ENCODE results near the gene FHIT. TPM values are rescaled to one million over a fixed set of nuclear protein-coding genes. Genes with fewer than 3 reads are reported as not detected.

Gene FHIT
- total RNA-seq, 1 donor from 2014 or later = 23.8 TPM

- Mint-ChIP-seq H3K4me3 (no peak overlapping the region), H3K27me3 (no peaks in the 10 kb centered on the region), H3K9me3 (peaks cover 11% of the 10 kb centered on the region), H3K4me1 (peaks cover 7% of the 10 kb centered on the region), H3K36me3 (ENCODE audit: low read depth) (no peaks in the 10 kb centered on the region), H3K27ac (no peak overlapping the region)
- no peak for DNase-seq
- intact Hi-C loops (cut with micrococcal nuclease) = no loop called here
Measured at GRCh38 chr3:60758171-60758570, 493.1 kb downstream of the FHIT start.

DNA sequence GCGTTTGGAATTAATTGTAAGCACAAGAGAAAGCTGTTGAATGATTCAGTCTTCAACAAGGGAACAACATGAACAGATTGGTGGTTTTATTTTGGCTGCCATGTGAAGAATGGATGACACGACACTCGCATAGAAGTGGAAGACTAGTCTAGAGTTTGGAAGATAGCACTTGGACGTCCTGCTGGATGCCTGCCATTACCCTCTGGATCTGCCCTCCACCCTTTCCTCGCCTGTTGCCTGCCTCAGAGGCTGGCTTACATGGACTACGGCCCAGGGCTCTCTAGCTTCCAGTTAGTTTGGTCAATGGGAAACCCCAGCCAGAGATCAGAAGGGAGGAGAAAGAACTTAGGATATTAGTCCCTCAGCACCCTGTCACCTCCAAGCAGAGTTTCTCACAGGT is 493.5 kb downstream of the FHIT start:
- Mint-ChIP-seq H3K27ac (no peak overlapping the region), H3K27me3 (no peaks in the 10 kb centered on the region), H3K4me1 (peaks cover 7% of the 10 kb centered on the region), H3K9me3 (peaks cover 11% of the 10 kb centered on the region), H3K36me3 (ENCODE audit: low read depth) (no peaks in the 10 kb centered on the region), H3K4me3 (no peak overlapping the region)
- no peak for DNase-seq
- intact Hi-C loops (cut with micrococcal nuclease) = no loop called here

DNA sequence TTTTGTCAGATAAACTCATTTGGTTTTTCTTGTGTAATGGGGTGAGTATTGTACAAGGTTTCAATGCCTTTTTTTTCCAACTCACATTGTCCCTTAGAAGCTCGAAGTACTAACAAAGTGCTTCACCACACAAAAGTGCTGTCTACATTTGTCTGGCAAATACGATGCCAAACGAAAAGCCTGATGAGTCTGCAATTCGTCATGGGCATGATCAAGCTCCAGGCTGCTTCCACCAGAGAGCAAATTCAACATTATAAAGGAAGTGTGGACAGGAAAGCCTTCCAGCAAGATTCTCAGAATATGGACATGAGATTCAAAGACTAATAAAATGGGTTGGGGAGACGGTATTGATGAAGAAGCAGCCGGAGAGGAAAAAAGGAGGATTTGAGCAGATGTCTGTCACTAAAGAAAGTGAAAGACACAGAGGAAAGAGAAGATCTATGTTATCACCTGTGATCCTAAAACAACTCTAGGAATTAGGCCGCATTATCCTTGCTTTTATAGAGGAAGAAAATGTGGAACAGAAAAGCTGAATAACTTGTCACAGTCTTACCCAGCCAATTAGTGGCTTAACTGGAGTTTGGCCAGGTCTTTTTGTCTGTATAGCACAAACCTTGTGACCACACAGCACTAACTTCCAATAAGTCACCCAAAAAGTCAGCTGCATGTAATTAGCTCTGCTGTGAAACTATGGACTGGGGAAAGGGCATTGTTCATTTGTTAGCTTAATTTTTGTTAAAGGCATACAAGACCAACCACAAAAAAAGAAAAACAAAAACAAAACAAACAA is 494.8 kb downstream of the FHIT start:
- Mint-ChIP-seq H3K27me3 (no peaks in the 10 kb centered on the region), H3K36me3 (ENCODE audit: low read depth) (no peaks in the 10 kb centered on the region)

DNA sequence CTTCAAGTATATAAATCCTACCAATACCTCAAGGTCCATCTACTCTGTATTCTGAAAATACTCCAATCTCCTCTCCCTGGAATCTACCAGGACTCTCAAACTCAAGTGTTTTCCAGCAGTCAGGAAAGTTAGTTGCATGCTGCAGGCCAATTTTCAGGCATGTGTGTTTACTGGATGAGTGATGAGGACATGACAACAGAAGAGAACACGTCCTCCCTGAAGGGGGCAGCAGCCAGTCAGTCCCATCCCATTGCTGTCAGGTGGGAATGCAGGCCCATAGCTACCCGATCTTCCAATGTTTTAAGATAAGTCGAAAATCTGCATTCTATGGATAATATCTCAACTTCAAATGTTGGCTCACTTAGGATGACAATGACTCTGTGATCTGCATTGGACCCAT is 496.2 kb downstream of the FHIT start:
- H3K36me3 Mint-ChIP-seq (ENCODE audit: low read depth) = no peaks in the 10 kb centered on the region
- H3K27me3 Mint-ChIP-seq = no peaks in the 10 kb centered on the region
- no peak for DNase-seq
- intact Hi-C loops (cut with micrococcal nuclease) = no loop called here
- H3K9me3 Mint-ChIP-seq = peaks cover 18% of the 10 kb centered on the region
- H3K4me3 Mint-ChIP-seq = no peak overlapping the region
- peaks cover 7% of the 10 kb centered on the region for H3K4me1 Mint-ChIP-seq
- no peak overlapping the region for H3K27ac Mint-ChIP-seq

More for the DNA sequence above, 494.8 kb downstream of the FHIT start:
- peaks cover 11% of the 10 kb centered on the region for H3K9me3 Mint-ChIP-seq
- H3K4me3 Mint-ChIP-seq = no peak overlapping the region
- intact Hi-C loops (cut with micrococcal nuclease) = no loop called here
- no peak for DNase-seq
- no peak overlapping the region for H3K27ac Mint-ChIP-seq
- H3K4me1 Mint-ChIP-seq = peaks cover 7% of the 10 kb centered on the region

DNA sequence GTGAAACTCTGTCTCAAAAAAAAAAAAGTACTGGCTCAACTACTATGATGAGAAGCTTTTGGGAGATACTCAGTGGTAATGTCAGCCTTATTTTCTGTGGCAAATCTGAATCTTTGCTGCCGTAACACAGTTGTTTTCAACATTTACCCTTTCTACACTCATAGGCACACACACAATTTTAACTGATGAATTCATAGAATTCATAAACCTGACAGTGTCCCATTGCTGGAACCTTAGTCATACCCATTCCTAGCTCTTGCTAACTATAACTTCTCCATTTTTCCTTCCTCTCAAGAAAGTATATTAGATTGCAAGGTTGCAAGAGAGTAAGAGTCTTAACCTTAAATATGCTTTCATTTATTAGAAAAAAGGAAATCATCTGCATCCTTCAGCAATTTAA is 496.6 kb downstream of the FHIT start:
- H3K27me3 Mint-ChIP-seq = no peaks in the 10 kb centered on the region
- no peak for DNase-seq
- intact Hi-C loops (cut with micrococcal nuclease) = no loop called here
- no peaks in the 10 kb centered on the region for H3K36me3 Mint-ChIP-seq (ENCODE audit: low read depth)
- no peak overlapping the region for H3K27ac Mint-ChIP-seq
- peaks cover 4% of the 10 kb centered on the region for H3K4me1 Mint-ChIP-seq
- peaks cover 16% of the 10 kb centered on the region for H3K9me3 Mint-ChIP-seq
- H3K4me3 Mint-ChIP-seq = no peak overlapping the region

DNA sequence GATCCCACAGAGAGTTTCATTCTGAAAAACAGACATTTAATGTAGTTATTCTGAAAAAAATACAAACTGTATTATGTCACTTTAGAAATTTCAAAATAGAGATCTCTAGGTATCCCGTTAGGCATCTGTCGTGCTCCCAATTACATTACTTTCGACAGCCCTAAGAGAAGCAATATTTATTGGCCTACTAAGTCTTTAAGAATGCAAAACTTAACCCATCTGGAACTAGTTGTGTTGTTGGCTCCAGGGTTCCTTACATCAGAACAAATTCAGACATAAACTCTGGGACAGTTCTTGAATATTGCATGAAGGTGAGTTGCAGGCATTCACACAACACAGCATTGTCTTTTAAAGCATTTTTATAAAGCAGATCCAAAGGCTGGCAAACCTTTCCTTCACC is 498.4 kb downstream of the FHIT start:
- DNase-seq = no peak
- Mint-ChIP-seq H3K9me3 (peaks cover 10% of the 10 kb centered on the region), H3K27ac (no peak overlapping the region), H3K36me3 (ENCODE audit: low read depth) (no peaks in the 10 kb centered on the region), H3K4me3 (no peak overlapping the region), H3K27me3 (no peaks in the 10 kb centered on the region), H3K4me1 (no peaks in the 10 kb centered on the region)
- intact Hi-C loops (cut with micrococcal nuclease) = no loop called here

DNA sequence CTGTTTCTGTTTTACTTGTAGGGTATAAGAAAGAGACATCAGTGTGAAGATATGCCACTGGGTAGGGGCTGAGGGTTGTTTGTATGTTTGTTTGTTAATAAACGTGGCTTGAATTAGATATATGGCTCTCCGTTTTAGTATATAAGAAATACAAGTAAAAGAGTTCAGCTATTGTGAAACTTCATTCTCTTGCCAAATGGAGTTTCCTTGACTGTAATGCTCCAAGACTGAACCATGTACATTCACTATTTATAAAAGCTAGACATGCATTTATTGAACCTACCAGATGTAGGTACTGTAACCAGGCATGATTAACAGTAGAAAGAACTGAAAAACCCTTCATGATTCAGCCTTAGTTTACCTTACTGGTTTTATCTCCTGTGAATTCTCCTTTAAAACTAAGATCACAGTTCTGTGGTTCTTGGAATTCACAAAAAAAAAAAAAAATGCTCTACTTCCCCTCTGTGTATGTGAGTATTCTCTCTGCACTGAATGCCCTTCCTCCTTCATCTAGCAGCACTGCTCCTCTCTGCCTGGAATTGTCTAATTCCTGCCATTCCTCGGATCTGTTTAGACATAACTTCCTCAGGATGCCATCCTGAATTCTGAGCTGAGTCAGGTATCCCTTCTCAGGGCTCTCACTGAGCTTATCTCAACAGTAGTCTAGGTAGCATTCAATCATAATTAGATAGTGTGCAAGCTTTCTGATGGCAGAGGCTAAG is 504.4 kb downstream of the FHIT start:
- intact Hi-C loops (cut with micrococcal nuclease) = no loop called here
- Mint-ChIP-seq H3K27me3 (no peaks in the 10 kb centered on the region), H3K9me3 (peaks cover 15% of the 10 kb centered on the region), H3K36me3 (ENCODE audit: low read depth) (no peaks in the 10 kb centered on the region), H3K4me3 (no peak overlapping the region), H3K4me1 (peaks cover 2% of the 10 kb centered on the region), H3K27ac (no peak overlapping the region)
- DNase-seq = no peak

DNA sequence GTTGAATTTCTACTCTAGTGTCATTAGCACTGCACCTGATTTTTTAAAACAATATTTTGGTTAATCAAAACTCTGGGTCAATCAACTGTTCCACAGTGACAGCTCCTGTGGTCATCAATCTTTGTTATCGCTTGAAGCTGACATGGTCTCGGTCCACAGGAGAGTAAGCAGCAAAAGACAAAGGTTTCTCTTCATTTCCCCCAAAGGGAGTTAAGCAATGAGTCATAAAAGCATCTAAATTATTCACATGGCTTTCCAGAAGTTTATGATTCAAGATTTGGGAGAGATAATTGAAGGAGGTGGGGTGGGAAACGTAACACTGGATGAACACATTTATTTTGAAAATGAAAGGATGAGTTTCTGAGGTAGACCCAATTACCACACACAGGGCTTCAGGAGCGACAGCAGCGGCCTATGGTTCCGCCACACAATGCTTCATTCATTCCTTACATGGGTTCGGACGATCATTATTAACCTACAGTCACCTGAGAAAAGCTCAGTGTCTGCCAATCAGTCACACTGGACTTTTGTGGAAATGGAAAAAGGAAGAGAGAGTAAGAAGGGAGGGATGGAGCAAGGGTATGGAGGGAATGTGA is 505.1 kb downstream of the FHIT start:
- DNase-seq = no peak
- no peaks in the 10 kb centered on the region for H3K36me3 Mint-ChIP-seq (ENCODE audit: low read depth)
- intact Hi-C loops (cut with micrococcal nuclease) = no loop called here
- no peaks in the 10 kb centered on the region for H3K27me3 Mint-ChIP-seq
- H3K4me1 Mint-ChIP-seq = peaks cover 2% of the 10 kb centered on the region
- no peak overlapping the region for H3K27ac Mint-ChIP-seq
- peaks cover 15% of the 10 kb centered on the region for H3K9me3 Mint-ChIP-seq
- H3K4me3 Mint-ChIP-seq = no peak overlapping the region

GRCh38 chr3:60743631-60744164 is 507.6 kb downstream of the FHIT start:
- DNase-seq = no peak
- H3K36me3 Mint-ChIP-seq (ENCODE audit: low read depth) = no peaks in the 10 kb centered on the region
- H3K4me1 Mint-ChIP-seq = peaks cover 2% of the 10 kb centered on the region
- H3K27ac Mint-ChIP-seq = no peak overlapping the region
- no peak overlapping the region for H3K4me3 Mint-ChIP-seq
- peaks cover 8% of the 10 kb centered on the region for H3K9me3 Mint-ChIP-seq
- no peaks in the 10 kb centered on the region for H3K27me3 Mint-ChIP-seq
- intact Hi-C loops (cut with micrococcal nuclease) = no loop called here

DNA sequence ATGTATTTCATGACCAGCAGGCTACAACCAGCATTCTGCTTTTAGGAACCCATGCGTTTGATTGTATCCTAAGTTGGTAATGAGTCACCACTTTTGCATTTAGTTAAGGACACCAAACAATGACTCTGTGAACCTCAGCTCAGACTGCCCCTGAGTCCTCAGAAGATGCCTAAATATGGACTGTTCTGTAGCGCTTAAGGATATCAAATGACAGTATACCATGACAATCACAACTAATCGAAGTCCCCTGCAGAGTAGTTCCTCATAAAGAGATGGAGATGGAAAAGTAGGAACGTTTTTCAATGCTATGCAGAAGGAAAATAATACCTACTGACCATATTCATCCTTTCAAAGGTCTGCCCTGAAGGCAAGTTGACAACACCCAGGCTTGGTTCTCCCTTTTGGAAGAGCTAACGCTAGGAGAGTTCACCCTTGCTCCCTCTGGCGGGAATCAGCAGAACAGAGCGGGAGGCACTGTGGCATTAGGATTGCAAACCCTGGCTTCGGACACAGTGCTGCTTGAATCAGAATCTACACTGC is 508.6 kb downstream of the FHIT start:
- Mint-ChIP-seq H3K9me3 (peaks cover 3% of the 10 kb centered on the region), H3K27me3 (no peaks in the 10 kb centered on the region), H3K36me3 (ENCODE audit: low read depth) (no peaks in the 10 kb centered on the region), H3K4me1 (peaks cover 2% of the 10 kb centered on the region), H3K27ac (no peak overlapping the region), H3K4me3 (no peak overlapping the region)
- DNase-seq = no peak
- intact Hi-C loops (cut with micrococcal nuclease) = no loop called here

GRCh38 chr3:60737633-60738399 is 513.4 kb downstream of the FHIT start:
- Mint-ChIP-seq H3K4me3 (no peak overlapping the region), H3K36me3 (ENCODE audit: low read depth) (no peaks in the 10 kb centered on the region), H3K27me3 (no peaks in the 10 kb centered on the region), H3K27ac (no peak overlapping the region), H3K9me3 (peaks cover 15% of the 10 kb centered on the region), H3K4me1 (no peaks in the 10 kb centered on the region)
- intact Hi-C loops (cut with micrococcal nuclease) = no loop called here
- DNase-seq = no peak

DNA sequence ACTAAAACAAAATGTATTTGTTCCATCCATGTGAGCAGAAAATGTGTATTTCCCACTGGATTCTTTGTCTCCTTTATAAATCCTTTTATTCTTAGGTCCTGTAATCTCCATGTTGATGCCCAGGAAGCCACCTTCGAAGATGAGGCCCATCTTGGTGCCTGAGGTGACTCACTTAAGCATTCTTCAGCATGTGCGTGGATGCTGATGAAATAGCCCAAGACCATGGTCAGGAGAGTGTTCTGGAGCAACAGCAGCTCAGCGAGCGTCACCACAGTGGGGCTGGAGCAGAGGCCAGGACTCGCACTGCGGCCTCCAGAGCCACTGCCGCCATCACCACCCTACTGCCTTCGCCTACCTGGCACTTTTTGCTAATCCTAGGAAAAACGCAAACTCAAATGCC is 520.9 kb downstream of the FHIT start:
- intact Hi-C loops (cut with micrococcal nuclease) = no loop called here
- H3K27me3 Mint-ChIP-seq = no peaks in the 10 kb centered on the region
- no peak overlapping the region for H3K4me3 Mint-ChIP-seq
- H3K27ac Mint-ChIP-seq = no peak overlapping the region
- no peaks in the 10 kb centered on the region for H3K36me3 Mint-ChIP-seq (ENCODE audit: low read depth)
- DNase-seq = no peak
- H3K9me3 Mint-ChIP-seq = peaks cover 13% of the 10 kb centered on the region
- no peaks in the 10 kb centered on the region for H3K4me1 Mint-ChIP-seq

- peaks cover 12% of the 10 kb centered on the region for H3K9me3 Mint-ChIP-seq
- no peak for DNase-seq
- H3K36me3 Mint-ChIP-seq (ENCODE audit: low read depth) = no peaks in the 10 kb centered on the region
- H3K27me3 Mint-ChIP-seq = no peaks in the 10 kb centered on the region
- H3K27ac Mint-ChIP-seq = no peak overlapping the region
- no peaks in the 10 kb centered on the region for H3K4me1 Mint-ChIP-seq
- intact Hi-C loops (cut with micrococcal nuclease) = no loop called here
- no peak overlapping the region for H3K4me3 Mint-ChIP-seq
Measured at GRCh38 chr3:60729056-60729455, 522.2 kb downstream of the FHIT start.
